Measurements from ENCODE around the gene CTNNA3. TPM values are rescaled to one million over a fixed set of nuclear protein-coding genes. Genes with fewer than 3 reads are reported as not detected.

The CTNNA3 gene
- total RNA-seq, 1 donor from 2014 or later: 0.92 TPM

- no peak for DNase-seq (ENCODE audit: low spot score)
- H3K4me1 Mint-ChIP-seq (ENCODE audit: low read depth): peaks cover 25% of the 10 kb centered on the region
- peak; percentile 68 for TF ChIP-seq CTCF (IDR thresholded peaks at IDR 0.05)
- H3K36me3 Mint-ChIP-seq (ENCODE audit: low read depth): no peaks in the 10 kb centered on the region
- no peak overlapping the region for H3K4me3 Mint-ChIP-seq (ENCODE audit: unreplicated experiment)
- no peaks in the 10 kb centered on the region for H3K27me3 Mint-ChIP-seq (ENCODE audit: low read depth)
- H3K27ac Mint-ChIP-seq (ENCODE audit: unreplicated experiment): peak overlapping the region; percentile 89
- H3K9me3 Mint-ChIP-seq (ENCODE audit: low read depth): peaks cover 4% of the 10 kb centered on the region
Measured at GRCh38 chr10:66748217-66748616, 947.8 kb downstream of the CTNNA3 start.

GRCh38 chr10:66747451-66747850, 948.5 kb downstream of the CTNNA3 start:
- no peaks in the 10 kb centered on the region for H3K36me3 Mint-ChIP-seq (ENCODE audit: low read depth)
- no peak for TF ChIP-seq CTCF (IDR thresholded peaks at IDR 0.05)
- H3K27me3 Mint-ChIP-seq (ENCODE audit: low read depth): no peaks in the 10 kb centered on the region
- H3K27ac Mint-ChIP-seq (ENCODE audit: unreplicated experiment): peak overlapping the region; percentile 89
- H3K4me1 Mint-ChIP-seq (ENCODE audit: low read depth): peaks cover 25% of the 10 kb centered on the region
- no peak for DNase-seq (ENCODE audit: low spot score)
- H3K9me3 Mint-ChIP-seq (ENCODE audit: low read depth): peaks cover 4% of the 10 kb centered on the region
- H3K4me3 Mint-ChIP-seq (ENCODE audit: unreplicated experiment): no peak overlapping the region

GRCh38 chr10:66746711-66747110, 949.3 kb downstream of the CTNNA3 start:
- Mint-ChIP-seq H3K36me3 (ENCODE audit: low read depth) (no peaks in the 10 kb centered on the region), H3K9me3 (ENCODE audit: low read depth) (peaks cover 4% of the 10 kb centered on the region), H3K27me3 (ENCODE audit: low read depth) (no peaks in the 10 kb centered on the region), H3K4me3 (ENCODE audit: unreplicated experiment) (no peak overlapping the region), H3K4me1 (ENCODE audit: low read depth) (peaks cover 25% of the 10 kb centered on the region), H3K27ac (ENCODE audit: unreplicated experiment) (peak overlapping the region; percentile 89)
- DNase-seq (ENCODE audit: low spot score): no peak
- no peak for TF ChIP-seq CTCF (IDR thresholded peaks at IDR 0.05)

- no peaks in the 10 kb centered on the region for H3K36me3 Mint-ChIP-seq (ENCODE audit: low read depth)
- peaks cover 4% of the 10 kb centered on the region for H3K9me3 Mint-ChIP-seq (ENCODE audit: low read depth)
- peaks cover 25% of the 10 kb centered on the region for H3K4me1 Mint-ChIP-seq (ENCODE audit: low read depth)
- no peak overlapping the region for H3K4me3 Mint-ChIP-seq (ENCODE audit: unreplicated experiment)
- no peak for TF ChIP-seq CTCF (IDR thresholded peaks at IDR 0.05)
- H3K27me3 Mint-ChIP-seq (ENCODE audit: low read depth): no peaks in the 10 kb centered on the region
- DNase-seq (ENCODE audit: low spot score): no peak
- no peak overlapping the region for H3K27ac Mint-ChIP-seq (ENCODE audit: unreplicated experiment)
Measured at GRCh38 chr10:66746246-66746645, 949.7 kb downstream of the CTNNA3 start.

- TF ChIP-seq CTCF (IDR thresholded peaks at IDR 0.05): no peak
- H3K4me3 Mint-ChIP-seq (ENCODE audit: unreplicated experiment): no peak overlapping the region
- no peak overlapping the region for H3K27ac Mint-ChIP-seq (ENCODE audit: unreplicated experiment)
- H3K9me3 Mint-ChIP-seq (ENCODE audit: low read depth): peaks cover under 1% of the 10 kb centered on the region
- H3K4me1 Mint-ChIP-seq (ENCODE audit: low read depth): peaks cover 25% of the 10 kb centered on the region
- H3K36me3 Mint-ChIP-seq (ENCODE audit: low read depth): no peaks in the 10 kb centered on the region
- no peak for DNase-seq (ENCODE audit: low spot score)
- H3K27me3 Mint-ChIP-seq (ENCODE audit: low read depth): no peaks in the 10 kb centered on the region
Measured at GRCh38 chr10:66744915-66745314, 951.1 kb downstream of the CTNNA3 start.
